HL-60 (cell line): ENCODE results near the gene FARP1.

Experiments
- DNase-seq, 2 experiments: peaks; one replicate each; pipeline ENCODE4 v3.0.0-alpha.2; 2010 to 2020; ENCODE audit warnings: low read depth in 1 of 2, low spot score in 1 of 2
- H3K27ac ChIP-seq: fragments of 250-450 bp; sonication (Bioruptor Pico); replicated peaks from 2 replicates; pipeline ENCODE4 v1.5.1; 2020; ENCODE audit warnings: mild to moderate bottlenecking, moderate library complexity
- H3K27me3 ChIP-seq: fragments of 250-450 bp; sonication (Bioruptor Pico); 2 replicates; pipeline ENCODE4 v1.5.1; 2021; ENCODE audit warnings: mild to moderate bottlenecking, moderate library complexity; ENCODE audit not compliant: insufficient read depth, poor library complexity, severe bottlenecking
- H3K4me3 ChIP-seq: replicated peaks from 2 replicates; pipeline ENCODE4 v1.5.1; 2011; ENCODE audit warnings: mild to moderate bottlenecking, control low read depth, low read length; ENCODE audit not compliant: insufficient read depth
- CTCF ChIP-seq: IDR thresholded peaks from one replicate; pipeline ENCODE4 v1.5.1; 2011; ENCODE audit warnings: low read length, control low read depth, inconsistent platforms; ENCODE audit not compliant: insufficient read depth
- GABPA ChIP-seq: IDR thresholded peaks from 2 replicates; pipeline ENCODE4 v1.6.1; 2012; ENCODE audit warnings: low read depth
- POLR2AphosphoS5 ChIP-seq: IDR thresholded peaks from 2 replicates; pipeline ENCODE4 v1.6.1; 2012; ENCODE audit warnings: low read depth
- REST ChIP-seq: IDR thresholded peaks from 2 replicates; pipeline ENCODE4 v1.6.1; 2012; ENCODE audit warnings: low read depth; ENCODE audit not compliant: insufficient replicate concordance
- SPI1 ChIP-seq: IDR thresholded peaks from 2 replicates; pipeline ENCODE4 v1.6.1; 2012; ENCODE audit warnings: low read depth, mild to moderate bottlenecking, borderline replicate concordance

The FARP1 gene

GRCh38 chr13:98345107-98345935 lies 202.4 kb downstream of the FARP1 start:
- H3K4me3 ChIP-seq: no peak overlapping the region
- TF ChIP-seq CTCF: no peak
- TF ChIP-seq SPI1: no peak
- no peak for TF ChIP-seq POLR2AphosphoS5
- no peak for TF ChIP-seq GABPA
- TF ChIP-seq REST: no peak
- no peaks in the 10 kb centered on the region for H3K27me3 ChIP-seq
- H3K27ac ChIP-seq: no peak overlapping the region
- DNase-seq: no peak

- TF ChIP-seq REST: no peak
- TF ChIP-seq POLR2AphosphoS5: no peak
- no peak for TF ChIP-seq CTCF
- TF ChIP-seq SPI1: no peak
- no peak for TF ChIP-seq GABPA
- Histone ChIP-seq H3K4me3 (no peak overlapping the region), H3K27ac (no peak overlapping the region), H3K27me3 (no peaks in the 10 kb centered on the region)
- DNase-seq: no peak
These were observed 204.2 kb downstream of the FARP1 start for GRCh38 chr13:98346904-98347636.

DNA sequence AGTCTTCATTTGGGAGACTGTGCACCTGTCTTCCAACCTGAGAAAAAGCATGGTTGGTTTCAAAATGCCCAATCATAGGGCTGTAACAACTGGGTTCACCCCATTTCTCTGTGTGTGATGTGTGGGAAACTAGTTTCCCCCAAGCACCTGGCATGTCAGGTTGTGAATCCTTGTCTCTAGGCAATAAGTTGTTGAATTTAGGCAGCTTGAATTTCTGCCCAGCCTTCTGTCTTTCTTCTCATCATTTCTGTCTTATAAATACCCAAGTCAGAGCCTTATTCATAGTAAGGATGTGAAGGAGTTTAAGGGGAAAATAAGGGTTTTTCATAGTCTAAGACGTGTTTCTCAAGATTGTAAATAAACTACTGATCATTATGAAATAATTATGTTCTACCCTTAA lies 204.9 kb downstream of the FARP1 start:
- DNase-seq: no peak
- Histone ChIP-seq H3K27ac (no peak overlapping the region), H3K27me3 (no peaks in the 10 kb centered on the region), H3K4me3 (no peak overlapping the region)
- no peak for TF ChIP-seq POLR2AphosphoS5
- no peak for TF ChIP-seq GABPA
- TF ChIP-seq CTCF: no peak
- no peak for TF ChIP-seq REST
- no peak for TF ChIP-seq SPI1
